Breast epithelium (tissue), 4 donors: ENCODE results near the gene NADSYN1. TPM values are rescaled to one million over a fixed set of nuclear protein-coding genes. Genes with fewer than 3 reads are reported as not detected.
"Not testable (repeated sequence)": the region's sequence is repeated elsewhere in the genome, so short reads cannot be mapped to it uniquely, and the experiment has no call there.

Experiments
- DNase-seq, 2 donors: peaks; one replicate each; pipeline ENCODE4 v3.0.0-alpha.2; 2019; ENCODE audit warnings: low spot score in 2 of 2
- H3K27ac ChIP-seq, 2 donors: fragments of 200-600 bp; sonication (generic) in 1 of 2; one replicate each; pipeline ENCODE4 v1.5.1; 2016 to 2019; ENCODE audit warnings: mild to moderate bottlenecking in 1 of 2
- H3K27me3 ChIP-seq, 2 donors: fragments of 200-600 bp; sonication (generic) in 1 of 2; one replicate each; pipeline versions ENCODE4 v1.5.1 to v1.6.0; 2017 to 2019; ENCODE audit warnings: control low read depth in 1 of 2, mild to moderate bottlenecking in 1 of 2
- H3K36me3 ChIP-seq: fragments of 200-600 bp; one replicate; pipeline ENCODE4 v1.5.1; 2019
- H3K4me1 ChIP-seq, 2 donors: fragments of 200-600 bp; sonication (generic); one replicate each; pipeline ENCODE4 v1.5.1; 2016 to 2019; ENCODE audit warnings: control low read depth in 1 of 2
- H3K4me3 ChIP-seq, 3 donors: fragments of 200-600 bp; sonication (generic); 1 replicate in 2 of 3; 2 replicates in 1 of 3; pipeline ENCODE4 v1.5.1; 2016 to 2019; ENCODE audit warnings: mild to moderate bottlenecking in 3 of 3, moderate library complexity in 2 of 3
- H3K9me3 ChIP-seq, 2 donors: fragments of 200-600 bp; sonication (generic) in 1 of 2; one replicate each; pipeline ENCODE4 v1.5.1; 2016 to 2019; ENCODE audit warnings: control low read depth in 1 of 2
- POLR2A ChIP-seq: fragments of 450-650 bp; IDR thresholded peaks from one replicate; pipeline ENCODE4 v1.6.1; 2016; ENCODE audit warnings: antibody characterized with exemption, mild to moderate bottlenecking, moderate library complexity
- POLR2AphosphoS5 ChIP-seq, 3 donors: sonication (generic); formaldehyde crosslinking; IDR thresholded peaks; one replicate each; pipeline ENCODE4 v1.6.1; 2017; ENCODE audit warnings: antibody characterized with exemption in 3 of 3
- intact Hi-C: fragments of 100-400 bp; cut with DNase I; formaldehyde crosslinking; loops from one replicate; pipeline ENCODE4 v1.15.1; 2023; ENCODE audit warnings: low total_unique reads
- total RNA-seq, 3 donors: library from RNA; depleted of rRNA; stranded (reverse); fragments of >200 nt; gene quantifications; one replicate each; pipeline ENCODE4 v1.1.0, GENCODE V29; 2016
- TF ChIP-seq, protein P1 (sequence below), 3 donors: fragments of 450-650 bp; IDR thresholded peaks; one replicate each; pipeline ENCODE4 v1.5.1; 2016 to 2017; ENCODE audit warnings: antibody characterized with exemption in 3 of 3, mild to moderate bottlenecking in 3 of 3, moderate library complexity in 3 of 3

The NADSYN1 gene
- total RNA-seq, 3 donors from 2014 or later, result 58.6 to 83.6 (median 70.5) TPM

DNA sequence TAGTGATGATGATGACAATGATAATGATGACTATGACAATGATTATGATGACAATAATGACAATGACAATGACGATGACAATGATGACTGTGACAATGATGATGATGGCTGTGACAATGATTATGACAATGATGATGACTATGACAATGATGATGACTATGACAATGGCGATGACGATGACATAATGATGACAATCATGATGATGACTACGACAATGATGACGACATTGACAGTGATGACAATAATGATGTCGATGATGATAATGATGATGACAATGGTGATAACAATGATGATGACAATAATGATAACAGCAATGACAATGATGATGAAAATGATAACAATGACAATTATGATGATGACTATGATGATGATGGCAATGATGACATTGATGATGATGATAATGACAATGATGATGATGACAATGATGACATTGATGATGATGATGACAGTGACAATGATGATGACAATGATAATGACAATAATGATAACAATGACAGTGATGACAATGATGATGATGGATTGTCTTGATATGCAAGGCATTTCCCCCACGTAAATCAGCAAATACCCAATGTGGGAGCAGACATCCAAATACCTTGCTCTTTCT lies 42.5 kb upstream of the NADSYN1 start:
- no peak for DNase-seq
- no peaks in the 10 kb centered on the region for H3K4me1 ChIP-seq
- no peaks in the 10 kb centered on the region for H3K36me3 ChIP-seq
- intact Hi-C loops, result no loop called here
- no peak overlapping the region for H3K27ac ChIP-seq
- no peaks in the 10 kb centered on the region for H3K9me3 ChIP-seq
- H3K4me3 ChIP-seq, result no peak overlapping the region
- H3K27me3 ChIP-seq, result no peaks in the 10 kb centered on the region
- TF ChIP-seq POLR2A, result no peak
- TF ChIP-seq, protein P1, sequence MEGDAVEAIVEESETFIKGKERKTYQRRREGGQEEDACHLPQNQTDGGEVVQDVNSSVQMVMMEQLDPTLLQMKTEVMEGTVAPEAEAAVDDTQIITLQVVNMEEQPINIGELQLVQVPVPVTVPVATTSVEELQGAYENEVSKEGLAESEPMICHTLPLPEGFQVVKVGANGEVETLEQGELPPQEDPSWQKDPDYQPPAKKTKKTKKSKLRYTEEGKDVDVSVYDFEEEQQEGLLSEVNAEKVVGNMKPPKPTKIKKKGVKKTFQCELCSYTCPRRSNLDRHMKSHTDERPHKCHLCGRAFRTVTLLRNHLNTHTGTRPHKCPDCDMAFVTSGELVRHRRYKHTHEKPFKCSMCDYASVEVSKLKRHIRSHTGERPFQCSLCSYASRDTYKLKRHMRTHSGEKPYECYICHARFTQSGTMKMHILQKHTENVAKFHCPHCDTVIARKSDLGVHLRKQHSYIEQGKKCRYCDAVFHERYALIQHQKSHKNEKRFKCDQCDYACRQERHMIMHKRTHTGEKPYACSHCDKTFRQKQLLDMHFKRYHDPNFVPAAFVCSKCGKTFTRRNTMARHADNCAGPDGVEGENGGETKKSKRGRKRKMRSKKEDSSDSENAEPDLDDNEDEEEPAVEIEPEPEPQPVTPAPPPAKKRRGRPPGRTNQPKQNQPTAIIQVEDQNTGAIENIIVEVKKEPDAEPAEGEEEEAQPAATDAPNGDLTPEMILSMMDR (IDR thresholded peaks at IDR 0.05), result no peak
- TF ChIP-seq POLR2AphosphoS5 (IDR thresholded peaks at IDR 0.05), result no peak

DNA sequence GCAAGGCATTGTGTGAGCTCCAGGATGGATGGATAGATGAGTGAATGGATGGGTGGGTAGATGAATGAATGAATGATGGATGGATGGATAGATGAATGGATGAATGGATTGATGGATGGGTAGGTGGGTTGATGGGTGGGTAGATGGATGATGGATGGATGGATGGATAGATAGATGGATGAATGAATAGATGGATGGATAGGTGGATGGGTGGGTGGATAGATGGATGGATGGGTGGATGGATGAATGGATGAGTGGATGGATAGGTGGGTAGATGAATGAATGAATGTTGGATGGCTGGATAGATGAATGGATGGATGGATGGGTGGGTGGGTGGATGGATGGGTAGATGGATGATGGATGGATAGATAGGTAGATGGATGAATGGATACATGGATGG lies 38.4 kb upstream of the NADSYN1 start:
- Histone ChIP-seq H3K27ac (no peak overlapping the region), H3K27me3 (no peaks in the 10 kb centered on the region), H3K36me3 (no peaks in the 10 kb centered on the region), H3K4me3 (no peak overlapping the region), H3K9me3 (no peaks in the 10 kb centered on the region), H3K4me1 (no peaks in the 10 kb centered on the region)
- intact Hi-C loops, result no loop called here
- no peak for TF ChIP-seq POLR2A
- TF ChIP-seq POLR2AphosphoS5 (IDR thresholded peaks at IDR 0.05), result no peak
- TF ChIP-seq, protein P1 (IDR thresholded peaks at IDR 0.05), result no peak
- no peak for DNase-seq

DNA sequence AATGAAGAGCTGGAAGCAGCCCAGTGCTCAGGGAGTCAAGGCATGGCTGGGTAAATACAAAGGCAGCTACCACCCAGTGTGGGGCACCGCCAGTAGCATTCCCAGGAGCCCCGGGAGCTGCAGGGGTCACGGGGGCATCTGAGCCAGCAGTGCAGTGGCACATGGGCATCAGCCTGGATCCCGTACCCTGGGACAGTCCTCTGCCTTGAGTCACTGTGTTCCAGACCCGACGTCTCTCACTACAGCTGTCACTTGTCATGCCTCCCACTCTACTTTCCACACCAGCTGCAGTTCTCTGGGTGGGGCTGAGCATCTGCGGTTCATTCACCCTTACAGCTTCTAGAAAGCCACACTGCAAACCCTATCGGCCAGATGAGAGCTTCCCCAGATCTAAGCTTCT lies 34.4 kb upstream of the NADSYN1 start:
- Histone ChIP-seq H3K36me3 (no peaks in the 10 kb centered on the region), H3K4me3 (no peak overlapping the region), H3K9me3 (no peaks in the 10 kb centered on the region), H3K27me3 (no peaks in the 10 kb centered on the region), H3K27ac (no peak overlapping the region), H3K4me1 (no peaks in the 10 kb centered on the region)
- TF ChIP-seq, protein P1 (IDR thresholded peaks at IDR 0.05), result no peak
- TF ChIP-seq POLR2AphosphoS5 (IDR thresholded peaks at IDR 0.05), result no peak
- no peak for TF ChIP-seq POLR2A
- intact Hi-C loops, result no loop called here
- no peak for DNase-seq

DNA sequence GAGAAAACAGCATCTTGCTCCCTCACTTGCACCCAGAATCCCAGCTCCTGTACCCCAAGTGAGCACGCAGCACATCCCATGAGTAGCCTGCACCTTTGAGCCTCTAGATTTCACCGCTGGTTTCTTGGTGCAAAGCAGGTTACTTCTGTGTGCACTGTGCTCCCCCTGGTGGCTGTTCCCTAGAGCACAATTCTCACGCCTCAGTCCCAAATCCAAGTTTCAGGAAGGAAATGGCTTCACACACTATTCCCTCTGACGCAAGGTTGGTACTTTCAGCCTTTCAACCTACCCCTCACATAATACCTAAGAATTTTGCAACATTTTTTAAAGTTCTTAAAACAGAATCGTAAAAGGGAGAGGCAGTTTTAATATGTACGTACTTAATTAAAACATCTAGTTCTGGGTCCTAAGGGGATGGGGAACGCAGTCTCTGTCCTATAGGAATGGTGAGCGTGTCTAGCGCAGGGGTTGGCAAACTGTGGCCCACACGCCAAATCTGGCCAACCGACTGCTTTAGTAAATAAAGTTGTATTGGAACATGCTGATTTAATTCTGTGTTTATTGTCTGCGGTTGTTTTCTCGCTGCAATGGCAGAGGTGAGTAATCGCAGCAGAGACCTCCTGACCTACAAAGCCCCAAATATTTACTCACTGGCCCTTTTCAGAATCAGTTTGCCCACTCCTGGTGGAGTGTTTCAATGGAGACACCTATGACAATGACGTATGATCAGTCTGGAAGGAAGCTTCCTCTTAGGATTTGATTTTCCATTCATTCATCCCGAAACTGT lies 32.4 kb upstream of the NADSYN1 start:
- intact Hi-C loops, result no loop called here
- Histone ChIP-seq H3K27ac (no peak overlapping the region), H3K27me3 (no peaks in the 10 kb centered on the region), H3K4me3 (no peak overlapping the region), H3K4me1 (no peaks in the 10 kb centered on the region), H3K9me3 (no peaks in the 10 kb centered on the region), H3K36me3 (no peaks in the 10 kb centered on the region)
- no peak for DNase-seq
- TF ChIP-seq POLR2AphosphoS5 (IDR thresholded peaks at IDR 0.05), result no peak
- no peak for TF ChIP-seq POLR2A
- TF ChIP-seq, protein P1 (IDR thresholded peaks at IDR 0.05), result peak in 2 of 3 donors; percentile 42 to 50

DNA sequence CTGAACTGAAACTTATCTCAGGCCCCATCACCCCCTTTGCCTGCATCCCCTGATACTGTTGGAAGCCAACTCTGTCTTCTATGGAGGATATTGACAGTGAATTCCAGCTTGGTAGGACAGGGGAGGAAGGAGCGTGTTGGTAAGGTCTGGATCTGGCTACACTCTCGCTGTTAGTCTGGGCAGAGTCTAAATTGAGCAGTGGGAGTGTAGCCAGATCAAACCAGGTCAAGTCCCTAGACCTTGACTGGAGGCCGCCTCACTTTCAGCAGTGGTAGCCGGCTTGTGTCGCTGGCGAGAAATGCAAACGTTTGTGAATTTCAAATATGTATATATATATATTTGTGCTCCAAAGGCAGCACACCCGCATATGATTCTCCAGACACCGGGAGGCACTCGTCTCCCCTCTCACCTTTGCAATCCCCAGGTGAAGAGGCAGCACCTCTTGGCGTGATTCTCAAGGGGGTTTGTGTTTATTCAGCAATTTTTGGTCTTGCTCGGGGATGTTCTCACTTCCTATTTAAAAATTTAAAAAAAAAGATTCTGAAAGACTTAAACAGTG lies 31.5 kb upstream of the NADSYN1 start:
- TF ChIP-seq POLR2A (no peak), POLR2AphosphoS5 (IDR thresholded peaks at IDR 0.05) (no peak)
- TF ChIP-seq, protein P1 (IDR thresholded peaks at IDR 0.05), result no peak
- DNase-seq, result no peak
- intact Hi-C loops, result no loop called here
- Histone ChIP-seq H3K4me3 (no peak overlapping the region), H3K4me1 (no peaks in the 10 kb centered on the region), H3K9me3 (no peaks in the 10 kb centered on the region), H3K27me3 (no peaks in the 10 kb centered on the region), H3K36me3 (no peaks in the 10 kb centered on the region), H3K27ac (no peak overlapping the region)

DNA sequence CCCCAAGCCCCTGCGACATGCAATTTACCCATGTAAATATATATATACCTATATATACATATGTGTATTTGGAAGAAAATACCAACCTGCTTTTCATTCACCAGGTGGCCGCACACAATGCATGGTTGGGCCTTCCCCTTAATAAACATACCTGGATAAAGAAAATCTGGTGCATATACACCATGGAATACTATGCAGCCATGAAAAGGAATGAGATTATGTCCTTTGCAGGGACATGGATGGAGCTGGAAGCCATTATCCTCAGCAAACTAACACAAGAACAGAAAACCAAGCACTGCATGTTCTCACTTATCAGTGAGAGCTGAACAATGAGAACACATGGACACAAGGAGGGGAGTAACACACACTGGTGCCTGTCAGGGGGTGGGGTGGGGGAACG lies 30.7 kb upstream of the NADSYN1 start:
- H3K9me3 ChIP-seq, H3K4me1 ChIP-seq, H3K4me3 ChIP-seq, H3K36me3 ChIP-seq, DNase-seq, H3K27me3 ChIP-seq, intact Hi-C loops, H3K27ac ChIP-seq: not testable (repeated sequence)
